22Rv1 (cell line): ENCODE data around the gene POLD2.

ENCODE experiments used
- CTCF ChIP-seq: fragments of 450-650 bp; IDR thresholded peaks from 2 replicates; pipeline ENCODE4 v1.5.1; 2017; ENCODE audit warnings: mild to moderate bottlenecking
- ZFX ChIP-seq: fragments of 450-650 bp; IDR thresholded peaks from 2 replicates; pipeline ENCODE4 v1.6.1; 2017; ENCODE audit warnings: antibody characterized with exemption, borderline replicate concordance

DNA sequence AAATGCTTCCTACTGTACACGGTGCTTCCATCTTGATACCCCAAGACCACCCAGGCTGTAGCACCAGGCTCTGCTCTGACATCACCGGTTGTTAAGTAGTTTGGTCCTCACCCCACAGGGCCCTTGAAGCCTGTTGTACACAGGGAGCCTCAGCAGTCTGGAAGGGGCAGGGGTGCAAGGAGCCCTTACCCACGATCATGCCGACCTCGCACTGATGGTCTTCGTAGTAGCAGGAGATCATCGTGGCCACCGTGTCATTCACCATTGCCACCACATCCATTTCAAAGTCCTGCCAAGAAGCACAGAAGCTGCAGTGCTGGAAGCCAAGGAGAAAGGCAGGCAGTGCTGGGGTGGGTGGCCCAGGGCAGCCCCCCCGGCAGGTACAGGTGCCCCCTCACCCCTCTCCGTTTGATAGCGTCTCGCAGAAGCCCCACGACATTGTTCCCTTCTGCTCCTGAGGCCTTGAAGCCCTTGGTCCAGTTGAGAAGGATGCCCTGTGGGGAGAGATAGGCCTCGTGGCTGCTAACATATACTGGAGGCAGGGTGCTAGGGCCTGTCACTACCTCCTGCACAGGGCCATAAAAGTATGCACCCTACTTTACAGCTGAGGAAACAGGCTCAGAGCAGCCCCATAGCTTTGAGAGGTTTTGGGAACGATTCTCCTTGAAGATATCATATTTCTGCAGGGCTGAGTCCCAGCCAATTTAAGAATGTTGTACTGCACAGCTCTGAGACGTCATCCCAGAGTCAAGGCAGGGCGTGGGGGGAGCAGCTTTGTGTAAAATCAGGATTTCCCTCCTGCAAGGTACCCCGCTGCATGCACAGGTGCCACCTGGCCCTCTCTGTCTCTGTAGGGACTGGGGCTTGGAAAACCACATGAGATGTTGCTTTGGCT, 26.5 kb upstream of the POLD2 start:
- TF ChIP-seq CTCF (no peak), ZFX (no peak)
